Cardiac muscle cell (in vitro differentiated cells and primary cell): Measurements from ENCODE around the gene ABCC1. TPM values are rescaled to one million over a fixed set of nuclear protein-coding genes. Genes with fewer than 3 reads are reported as not detected.

ENCODE experiments used
- DNase-seq, 2 donors: peaks; one replicate each; pipeline versions ENCODE4 v3.0.0 to v3.0.0-alpha.2; 2010 to 2017; ENCODE audit warnings: low read depth in 1 of 2, low spot score in 1 of 2
- H3K27ac ChIP-seq: fragments of 200-600 bp; sonication (generic); 2 replicates; pipeline ENCODE4 v1.5.1; 2016
- H3K27me3 ChIP-seq: fragments of 200-600 bp; sonication (generic); 2 replicates; pipeline ENCODE4 v1.6.0; 2016; ENCODE audit warnings: control low read depth
- H3K36me3 ChIP-seq: fragments of 200-600 bp; sonication (generic); 2 replicates; pipeline ENCODE4 v1.5.1; 2016; ENCODE audit warnings: control low read depth
- H3K4me1 ChIP-seq: fragments of 200-600 bp; sonication (generic); 2 replicates; pipeline ENCODE4 v1.8.1; 2017; ENCODE audit warnings: low read depth, mild to moderate bottlenecking, mixed run types
- H3K4me3 ChIP-seq: fragments of 200-600 bp; sonication (generic); 2 replicates; pipeline ENCODE4 v1.5.1; 2016; ENCODE audit warnings: mild to moderate bottlenecking
- H3K9me3 ChIP-seq: fragments of 200-600 bp; sonication (generic); 2 replicates; pipeline ENCODE4 v1.5.1; 2017; ENCODE audit warnings: low read depth, mild to moderate bottlenecking, control low read depth
- polyA plus RNA-seq: library from polyadenylated mRNA; unstranded; fragments of >200 nt; fragmentation: Nextera tagmentation; extraction: Ambion mirVana; gene quantifications from 2 replicates; pipeline ENCODE4 v1.2.1, GENCODE V29; 2016
- total RNA-seq: library from RNA; depleted of rRNA; stranded (reverse); fragments of >200 nt; gene quantifications from 2 replicates; pipeline ENCODE4 v1.2.3, GENCODE V29; 2016
- TF ChIP-seq, protein P1 (sequence below): IDR thresholded peaks from 2 replicates; pipeline ENCODE4 v1.5.1; 2012; ENCODE audit warnings: low read depth, mild to moderate bottlenecking, low read length

The ABCC1 gene
- total and polyA plus RNA-seq, 2 experiments from 2014 or later: 14.2 to 31.0 TPM

DNA sequence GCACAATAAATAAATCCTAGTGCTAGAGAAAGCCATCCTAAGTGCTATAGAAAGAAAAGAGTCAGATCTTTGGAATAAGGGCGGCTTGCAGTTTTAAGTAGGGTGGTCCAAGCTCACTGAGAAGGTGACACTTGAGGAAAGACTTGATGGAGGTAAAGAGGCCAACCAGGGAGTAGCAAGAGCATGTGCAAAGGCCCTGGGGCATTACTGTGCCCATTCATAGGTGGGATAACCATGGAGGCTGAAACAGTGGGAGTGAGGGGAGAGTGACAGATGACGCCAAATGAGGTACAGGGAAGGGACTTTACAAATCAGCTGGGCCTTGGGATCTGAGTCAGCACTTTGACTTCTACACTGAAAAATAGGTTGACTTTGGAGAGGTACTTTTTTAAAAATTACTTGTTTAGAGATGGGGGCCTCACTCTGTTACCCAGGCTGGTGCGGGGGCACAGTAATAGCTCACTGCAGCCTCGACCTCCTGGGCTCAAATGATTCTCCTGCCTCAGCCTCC lies 115.5 kb downstream of the ABCC1 start:
- no peak overlapping the region for H3K4me3 ChIP-seq
- peaks cover 5% of the 10 kb centered on the region for H3K36me3 ChIP-seq
- H3K27me3 ChIP-seq: no peaks in the 10 kb centered on the region
- H3K9me3 ChIP-seq: no peaks in the 10 kb centered on the region
- TF ChIP-seq, protein P1, sequence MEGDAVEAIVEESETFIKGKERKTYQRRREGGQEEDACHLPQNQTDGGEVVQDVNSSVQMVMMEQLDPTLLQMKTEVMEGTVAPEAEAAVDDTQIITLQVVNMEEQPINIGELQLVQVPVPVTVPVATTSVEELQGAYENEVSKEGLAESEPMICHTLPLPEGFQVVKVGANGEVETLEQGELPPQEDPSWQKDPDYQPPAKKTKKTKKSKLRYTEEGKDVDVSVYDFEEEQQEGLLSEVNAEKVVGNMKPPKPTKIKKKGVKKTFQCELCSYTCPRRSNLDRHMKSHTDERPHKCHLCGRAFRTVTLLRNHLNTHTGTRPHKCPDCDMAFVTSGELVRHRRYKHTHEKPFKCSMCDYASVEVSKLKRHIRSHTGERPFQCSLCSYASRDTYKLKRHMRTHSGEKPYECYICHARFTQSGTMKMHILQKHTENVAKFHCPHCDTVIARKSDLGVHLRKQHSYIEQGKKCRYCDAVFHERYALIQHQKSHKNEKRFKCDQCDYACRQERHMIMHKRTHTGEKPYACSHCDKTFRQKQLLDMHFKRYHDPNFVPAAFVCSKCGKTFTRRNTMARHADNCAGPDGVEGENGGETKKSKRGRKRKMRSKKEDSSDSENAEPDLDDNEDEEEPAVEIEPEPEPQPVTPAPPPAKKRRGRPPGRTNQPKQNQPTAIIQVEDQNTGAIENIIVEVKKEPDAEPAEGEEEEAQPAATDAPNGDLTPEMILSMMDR: no peak
- H3K27ac ChIP-seq: no peak overlapping the region
- no peaks in the 10 kb centered on the region for H3K4me1 ChIP-seq
- no peak for DNase-seq

DNA sequence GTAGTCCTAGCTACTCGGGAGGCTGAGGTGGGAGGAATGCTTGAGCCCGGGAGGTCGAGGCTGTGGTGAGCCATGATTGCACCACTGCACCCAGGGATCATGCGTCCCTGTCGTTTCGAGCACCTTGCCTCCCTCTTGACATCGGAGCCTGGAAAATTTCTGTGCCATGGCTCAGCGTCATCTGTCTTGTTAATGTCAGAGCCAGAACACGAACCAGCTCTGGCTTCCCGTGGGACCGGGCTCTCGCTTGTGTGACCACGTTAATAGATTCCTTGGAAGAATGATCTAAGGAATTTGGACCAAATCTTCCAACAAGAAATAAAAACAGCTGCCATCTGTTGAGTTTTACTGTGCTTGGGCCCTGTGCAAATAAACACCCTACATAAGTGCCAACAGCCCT lies 117.7 kb downstream of the ABCC1 start:
- Histone ChIP-seq H3K27me3 (no peaks in the 10 kb centered on the region), H3K27ac (no peak overlapping the region), H3K4me3 (no peak overlapping the region), H3K9me3 (no peaks in the 10 kb centered on the region), H3K4me1 (no peaks in the 10 kb centered on the region), H3K36me3 (peaks cover 5% of the 10 kb centered on the region)
- TF ChIP-seq, protein P1: no peak
- DNase-seq: no peak

DNA sequence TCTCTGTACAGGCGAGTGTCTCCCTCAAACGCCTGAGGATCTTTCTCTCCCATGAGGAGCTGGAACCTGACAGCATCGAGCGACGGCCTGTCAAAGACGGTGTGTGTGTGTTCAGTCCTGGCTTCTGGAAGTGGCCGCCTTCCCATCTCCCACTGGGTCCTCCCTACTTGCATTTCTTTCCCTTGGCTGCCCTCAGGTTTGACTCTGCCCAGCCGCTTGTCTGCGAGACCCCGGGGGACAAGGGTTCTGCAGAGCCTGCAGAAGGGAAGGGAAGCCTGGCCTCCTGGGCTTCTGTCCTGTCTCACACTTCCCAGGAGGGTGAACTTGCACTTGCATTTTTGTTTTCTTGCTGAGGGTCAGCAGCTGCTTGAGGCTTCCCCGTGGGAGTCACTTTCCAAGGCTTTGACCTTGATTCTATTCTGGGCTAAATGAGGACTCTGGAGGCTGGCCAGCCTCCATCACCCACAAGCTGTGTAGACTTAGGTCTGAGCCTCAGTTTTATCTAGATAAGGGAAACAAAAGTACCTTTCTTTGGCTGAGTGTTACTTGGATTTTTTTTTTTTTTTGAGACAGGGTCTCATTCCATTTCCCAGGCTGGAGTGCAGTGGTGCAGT lies 122.3 kb downstream of the ABCC1 start:
- H3K9me3 ChIP-seq: no peaks in the 10 kb centered on the region
- H3K4me1 ChIP-seq: peaks cover 12% of the 10 kb centered on the region
- no peak overlapping the region for H3K4me3 ChIP-seq
- DNase-seq: peak; percentile 42 to 84
- peak overlapping the region; percentile 92 for H3K27ac ChIP-seq
- TF ChIP-seq, protein P1: no peak
- H3K27me3 ChIP-seq: no peaks in the 10 kb centered on the region
- peaks cover 5% of the 10 kb centered on the region for H3K36me3 ChIP-seq

DNA sequence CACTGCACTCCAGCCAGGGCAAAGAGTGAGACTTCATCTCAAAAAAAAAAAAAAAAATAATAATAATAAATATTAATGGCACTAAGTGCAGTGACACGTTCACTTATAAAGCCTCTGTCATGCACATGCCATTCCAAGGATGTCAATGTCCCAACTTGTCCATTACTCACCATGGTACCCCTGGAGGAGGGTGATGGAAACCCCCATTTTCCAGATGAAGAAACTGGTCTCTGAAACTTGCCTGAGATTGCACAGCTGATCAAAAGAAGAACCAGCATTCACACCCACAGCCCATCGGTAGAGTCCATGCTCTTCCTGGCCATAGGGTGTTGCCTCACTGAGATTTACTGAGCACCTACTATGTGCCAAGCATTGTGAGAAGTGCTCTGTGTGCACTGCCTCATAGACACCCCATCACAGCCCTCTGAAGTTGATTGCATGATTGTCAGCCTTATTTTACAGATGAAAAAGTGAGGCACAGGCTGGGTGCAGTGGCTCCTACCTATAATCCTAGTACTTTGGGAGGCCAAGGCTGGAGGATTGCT lies 123.7 kb downstream of the ABCC1 start:
- Histone ChIP-seq H3K27ac (no peak overlapping the region), H3K36me3 (peaks cover 5% of the 10 kb centered on the region), H3K9me3 (no peaks in the 10 kb centered on the region), H3K27me3 (no peaks in the 10 kb centered on the region), H3K4me1 (peaks cover 12% of the 10 kb centered on the region), H3K4me3 (no peak overlapping the region)
- DNase-seq: no peak
- TF ChIP-seq, protein P1: no peak

DNA sequence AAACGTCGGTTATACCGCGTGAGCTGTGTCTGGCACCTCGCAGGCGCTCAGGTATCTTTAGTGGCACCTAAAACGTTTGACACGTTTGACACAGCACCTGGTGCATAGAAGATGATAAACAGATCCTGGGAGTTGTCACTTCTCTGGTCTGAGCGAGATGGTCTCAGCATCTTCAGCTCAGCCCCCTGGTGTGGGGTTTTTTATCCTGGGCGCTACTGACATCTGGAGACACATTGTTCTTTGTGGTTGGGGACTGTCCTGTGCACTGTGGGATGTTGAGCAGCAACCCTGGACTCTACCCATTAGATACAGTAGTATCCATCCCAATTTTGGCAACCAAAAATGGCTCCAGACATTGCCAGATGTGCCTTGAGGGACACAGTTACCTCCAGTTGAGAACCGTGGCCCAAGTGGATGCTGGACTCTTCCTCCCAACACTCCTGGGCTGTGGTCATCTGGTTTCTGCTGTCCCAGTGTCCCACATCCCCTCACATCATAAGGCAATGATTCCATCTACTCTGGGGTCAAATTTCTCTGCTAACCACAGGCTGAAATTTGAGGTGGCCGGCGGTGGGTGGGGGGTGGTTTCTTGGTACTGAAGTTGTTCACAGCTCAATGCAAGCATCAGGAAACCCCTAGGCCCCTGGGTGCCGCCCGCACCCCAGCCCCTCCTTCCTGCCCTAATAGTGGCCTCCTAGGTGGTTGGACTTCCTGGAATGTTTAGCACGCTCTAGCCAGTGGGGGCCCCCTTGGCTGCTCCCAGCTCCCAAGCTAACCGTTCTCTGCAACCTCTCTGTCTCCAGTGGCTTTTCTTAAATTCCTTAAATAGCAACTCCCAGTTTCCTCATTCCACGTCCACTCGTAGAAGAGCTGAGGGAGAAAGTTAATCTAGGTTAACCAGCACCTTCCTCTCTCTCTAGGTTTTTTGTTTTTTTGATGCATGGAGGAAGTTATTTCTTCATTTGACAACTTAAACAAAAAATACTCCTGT lies 124.8 kb downstream of the ABCC1 start:
- Histone ChIP-seq H3K36me3 (no peaks in the 10 kb centered on the region), H3K9me3 (no peaks in the 10 kb centered on the region), H3K4me3 (no peak overlapping the region), H3K27ac (peak overlapping the region; percentile 97), H3K27me3 (no peaks in the 10 kb centered on the region), H3K4me1 (peaks cover 12% of the 10 kb centered on the region)
- TF ChIP-seq, protein P1: peak; percentile 20
- peak; percentile 90 to 96 for DNase-seq
